Trophoblast cell (in vitro differentiated cells and primary cell): ENCODE measurements around the gene YIF1B.
A peak's percentile ranks its signal among the peaks of the same experiment; 100 is the strongest.

Experiments
- DNase-seq, 2 donors: peaks; one replicate each; pipeline ENCODE4 v3.0.0-alpha.2; 2016
- H2AFZ ChIP-seq: 2 replicates; pipeline ENCODE4 v1.6.1; 2013; ENCODE audit warnings: low read length, moderate library complexity, mild to moderate bottlenecking; ENCODE audit not compliant: insufficient read depth, poor library complexity
- H2AK5ac ChIP-seq: 2 replicates; pipeline ENCODE4 v1.6.1; 2013; ENCODE audit warnings: mild to moderate bottlenecking, low read length
- H2BK120ac ChIP-seq: 2 replicates; pipeline ENCODE4 v1.6.1; 2013; ENCODE audit warnings: low read length, mild to moderate bottlenecking, moderate library complexity; ENCODE audit not compliant: insufficient read depth, poor library complexity
- H2BK12ac ChIP-seq: 2 replicates; pipeline ENCODE4 v1.6.1; 2013; ENCODE audit warnings: mild to moderate bottlenecking, low read length, moderate library complexity
- H2BK5ac ChIP-seq: 2 replicates; pipeline ENCODE4 v1.6.1; 2013; ENCODE audit warnings: low read length, low read depth, moderate library complexity, mild to moderate bottlenecking; ENCODE audit not compliant: poor library complexity
- H3K14ac ChIP-seq: 2 replicates; pipeline ENCODE4 v1.6.1; 2013; ENCODE audit warnings: mild to moderate bottlenecking, low read length
- H3K18ac ChIP-seq: 2 replicates; pipeline ENCODE4 v1.6.1; 2013; ENCODE audit warnings: mild to moderate bottlenecking, low read length
- H3K23ac ChIP-seq: 2 replicates; pipeline ENCODE4 v1.6.1; 2013; ENCODE audit warnings: low read length
- H3K27ac ChIP-seq: 2 replicates; pipeline ENCODE4 v1.5.1; 2013; ENCODE audit warnings: low read depth, mild to moderate bottlenecking, inconsistent platforms, low read length, moderate library complexity
- H3K27me3 ChIP-seq: 2 replicates; pipeline ENCODE4 v1.6.1; 2013; ENCODE audit warnings: inconsistent platforms, mild to moderate bottlenecking, low read length, moderate library complexity; ENCODE audit not compliant: insufficient read depth
- H3K36me3 ChIP-seq, 2 experiments: 1 replicate in 1 of 2; 2 replicates in 1 of 2; pipeline ENCODE4 v1.6.1; 2013; ENCODE audit warnings: low read length in 2 of 2, mild to moderate bottlenecking in 2 of 2, moderate library complexity in 1 of 2; ENCODE audit not compliant: insufficient read depth in 2 of 2, control insufficient read depth in 1 of 2
- H3K4ac ChIP-seq: 2 replicates; pipeline ENCODE4 v1.6.1; 2013; ENCODE audit warnings: low read depth, mild to moderate bottlenecking, low read length, moderate library complexity
- H3K4me1 ChIP-seq, 2 experiments: 1 replicate in 1 of 2; 2 replicates in 1 of 2; pipeline ENCODE4 v1.6.1; 2013; ENCODE audit warnings: low read length in 2 of 2, mild to moderate bottlenecking in 2 of 2, moderate library complexity in 1 of 2; ENCODE audit not compliant: insufficient read depth in 2 of 2, control insufficient read depth in 1 of 2
- H3K4me2 ChIP-seq: 2 replicates; pipeline ENCODE4 v1.6.1; 2013; ENCODE audit warnings: inconsistent platforms, mild to moderate bottlenecking, low read length, moderate library complexity
- H3K4me3 ChIP-seq: 2 replicates; pipeline ENCODE4 v1.5.1; 2013; ENCODE audit warnings: mild to moderate bottlenecking, low read depth, low read length, inconsistent platforms
- H3K79me1 ChIP-seq: one replicate; pipeline ENCODE4 v1.6.1; 2013; ENCODE audit warnings: low read length
- H3K79me2 ChIP-seq: 2 replicates; pipeline ENCODE4 v1.6.1; 2013; ENCODE audit warnings: low read length, mild to moderate bottlenecking; ENCODE audit not compliant: control insufficient read depth, insufficient read depth, poor library complexity
- H3K9ac ChIP-seq: 2 replicates; pipeline ENCODE4 v1.6.1; 2013; ENCODE audit warnings: mild to moderate bottlenecking, low read length
- H3K9me3 ChIP-seq: 2 replicates; pipeline ENCODE4 v1.6.1; 2013; ENCODE audit warnings: low read depth, mild to moderate bottlenecking, control low read depth, inconsistent platforms, low read length; ENCODE audit not compliant: insufficient read depth
- H4K12ac ChIP-seq: 2 replicates; pipeline ENCODE4 v1.6.1; 2013; ENCODE audit warnings: low read depth, mild to moderate bottlenecking, low read length, moderate library complexity
- H4K8ac ChIP-seq: 2 replicates; pipeline ENCODE4 v1.6.1; 2013; ENCODE audit warnings: low read depth, mild to moderate bottlenecking, low read length, moderate library complexity
- H4K91ac ChIP-seq: one replicate; pipeline ENCODE4 v1.6.1; 2013; ENCODE audit warnings: low read depth, mild to moderate bottlenecking, low read length, moderate library complexity
- WGBS: extraction: QIAGEN DNeasy Blood & Tissue Kit; methylation state at CpG from one replicate; pipeline ENCODE4 v1.1.7; 2013; ENCODE audit warnings: missing lambda C conversion rate; ENCODE audit not compliant: insufficient read length, insufficient coverage; ENCODE audit errors: extremely low coverage; 5-methylcytosine and 5-hydroxymethylcytosine counted together

YIF1B gene

GRCh38 chr19:38265921-38266429, 49.8 kb downstream of the YIF1B start:
- Histone ChIP-seq H4K91ac (no peak overlapping the region), H4K8ac (peak overlapping the region; percentile 33), H2AFZ (no peak overlapping the region), H3K9me3 (no peaks in the 10 kb centered on the region), H3K79me1 (peaks cover 29% of the 10 kb centered on the region), H2BK120ac (no peak overlapping the region), H3K14ac (peak overlapping the region; percentile 48), H2BK12ac (peak overlapping the region; percentile 10), H3K27ac (peak overlapping the region; percentile 90), H3K23ac (no peak overlapping the region), H3K4me1 (peaks cover 33 to 47% of the 10 kb centered on the region in 2 experiments), H3K4me3 (no peak overlapping the region), H2AK5ac (no peak overlapping the region), H3K9ac (no peak overlapping the region), H4K12ac (no peak overlapping the region), H3K36me3 (no peaks in the 10 kb centered on the region), H3K18ac (peak overlapping the region; percentile 47), H3K27me3 (no peaks in the 10 kb centered on the region), H3K79me2 (peaks cover 29% of the 10 kb centered on the region), H2BK5ac (no peak overlapping the region), H3K4ac (peak overlapping the region; percentile 5), H3K4me2 (peak overlapping the region; percentile 77)
- DNase-seq, result peak; percentile 33 to 44
- WGBS, result no CpG with 5 or more reads among the region's 12 CpGs

- Histone ChIP-seq H2BK120ac (peak overlapping the region; percentile 77), H3K9me3 (no peaks in the 10 kb centered on the region), H3K79me1 (peaks cover 29% of the 10 kb centered on the region), H3K14ac (peak overlapping the region; percentile 86), H2BK12ac (peak overlapping the region; percentile 58), H3K27me3 (no peaks in the 10 kb centered on the region), H2AFZ (peak overlapping the region; percentile 27), H3K27ac (peak overlapping the region; percentile 90), H2AK5ac (peak overlapping the region; percentile 77), H3K4me1 (peaks cover 28 to 43% of the 10 kb centered on the region in 2 experiments), H4K12ac (peak overlapping the region; percentile 33), H4K8ac (peak overlapping the region; percentile 80), H3K79me2 (peaks cover 27% of the 10 kb centered on the region), H3K4ac (peak overlapping the region; percentile 95), H4K91ac (peak overlapping the region; percentile 88), H3K4me3 (peak overlapping the region; percentile 90), H2BK5ac (peak overlapping the region; percentile 82), H3K9ac (peak overlapping the region; percentile 80), H3K23ac (no peak overlapping the region), H3K4me2 (peak overlapping the region; percentile 77), H3K36me3 (no peaks in the 10 kb centered on the region), H3K18ac (peak overlapping the region; percentile 89)
- peak in 1 of 2 donors; percentile 42 for DNase-seq
- no CpG with 5 or more reads among the region's 14 CpGs for WGBS
Observed at GRCh38 chr19:38265213-38265861, 50.4 kb downstream of the YIF1B start.

- Histone ChIP-seq H3K4me1 (peaks cover 27 to 38% of the 10 kb centered on the region in 2 experiments), H3K9me3 (no peaks in the 10 kb centered on the region), H3K27me3 (no peaks in the 10 kb centered on the region), H3K79me1 (peaks cover 29% of the 10 kb centered on the region), H3K14ac (peak within 1 kb of the TSS; percentile 86), H3K4ac (peak within 1 kb of the TSS; percentile 95), H3K27ac (peak within 1 kb of the TSS; percentile 90), H3K79me2 (peaks cover 27% of the 10 kb centered on the region), H3K18ac (peak within 1 kb of the TSS; percentile 89), H2AFZ (peak within 1 kb of the TSS; percentile 62), H4K12ac (peak within 1 kb of the TSS; percentile 33), H3K4me3 (peak within 1 kb of the TSS; percentile 90), H2BK120ac (peak within 1 kb of the TSS; percentile 77), H3K23ac (no peak within 1 kb of the TSS), H2AK5ac (peak within 1 kb of the TSS; percentile 77), H3K9ac (peak within 1 kb of the TSS; percentile 80), H4K91ac (peak within 1 kb of the TSS; percentile 88), H3K4me2 (peak within 1 kb of the TSS; percentile 77), H2BK12ac (peak within 1 kb of the TSS; percentile 58), H2BK5ac (peak within 1 kb of the TSS; percentile 82), H3K36me3 (no peaks in the 10 kb centered on the region), H4K8ac (peak within 1 kb of the TSS; percentile 80)
- no CpG with 5 or more reads among the region's 78 CpGs for WGBS
- peak in 1 of 2 donors; percentile 68 for DNase-seq
Observed at GRCh38 chr19:38264486-38265212, 51.1 kb downstream of the YIF1B start, which contains the start of gene SPINT2. SPINT2 (plus strand) TSS chr19:38264573; CDS start chr19:38264893, 320 bp downstream.

- H4K12ac ChIP-seq, result no peak overlapping the region
- no peak overlapping the region for H2BK12ac ChIP-seq
- no peaks in the 10 kb centered on the region for H3K9me3 ChIP-seq
- no peak overlapping the region for H3K23ac ChIP-seq
- H4K91ac ChIP-seq, result peak overlapping the region; percentile 8
- H3K4ac ChIP-seq, result no peak overlapping the region
- no peak overlapping the region for H3K9ac ChIP-seq
- no CpG with 5 or more reads among the region's 34 CpGs for WGBS
- peak overlapping the region; percentile 62 for H2AFZ ChIP-seq
- peaks cover 25% of the 10 kb centered on the region for H3K79me2 ChIP-seq
- no peak overlapping the region for H3K18ac ChIP-seq
- H3K27ac ChIP-seq, result peak overlapping the region; percentile 90
- H3K4me1 ChIP-seq, result peaks cover 27 to 38% of the 10 kb centered on the region in 2 experiments
- peak overlapping the region; percentile 21 for H2BK5ac ChIP-seq
- peaks cover 31% of the 10 kb centered on the region for H3K79me1 ChIP-seq
- peak; percentile 97 to 98 for DNase-seq
- H3K4me2 ChIP-seq, result peak overlapping the region; percentile 77
- no peak overlapping the region for H2AK5ac ChIP-seq
- no peaks in the 10 kb centered on the region for H3K36me3 ChIP-seq
- H3K4me3 ChIP-seq, result peak overlapping the region; percentile 90
- peak overlapping the region; percentile 10 for H2BK120ac ChIP-seq
- no peak overlapping the region for H3K14ac ChIP-seq
- no peak overlapping the region for H4K8ac ChIP-seq
- no peaks in the 10 kb centered on the region for H3K27me3 ChIP-seq
Observed at GRCh38 chr19:38263689-38264485, 51.9 kb downstream of the YIF1B start.
